Peyer's patch (tissue), 4 donors: Measurements from ENCODE around the gene RELN.

Source experiments
- CTCF ChIP-seq, 6 experiments: fragments of 450-650 bp in 4 of 6; fragments of 200-600 bp in 2 of 6; sonication (generic) in 1 of 6; IDR thresholded peaks; one replicate each; pipeline ENCODE4 v1.5.1; 2017 to 2019; ENCODE audit warnings: antibody characterized with exemption in 6 of 6, mild to moderate bottlenecking in 3 of 6, moderate library complexity in 1 of 6
- POLR2A ChIP-seq, 2 donors: fragments of 450-650 bp; IDR thresholded peaks; one replicate each; pipeline ENCODE4 v1.5.1; 2017; ENCODE audit warnings: antibody characterized with exemption in 2 of 2, mild to moderate bottlenecking in 2 of 2, moderate library complexity in 2 of 2

GRCh38 chr7:103990991-103991390 is 1.5 kb upstream of the RELN start:
- TF ChIP-seq POLR2A (IDR thresholded peaks at IDR 0.05) (no peak), CTCF (IDR thresholded peaks at IDR 0.05) (no peak)
